OCI-LY1 (cell line): Measurements from ENCODE around the gene PNPLA5.

Experiments
- H2AFZ ChIP-seq: fragments of 200-600 bp; sonication (generic), shearing (Covaris generic); 2 replicates; pipeline ENCODE4 v1.6.0; 2014; ENCODE audit warnings: antibody characterized with exemption, mild to moderate bottlenecking, low read length
- H3F3A ChIP-seq: fragments of 200-600 bp; sonication (generic), shearing (Covaris generic); 2 replicates; pipeline ENCODE4 v1.6.0; 2014; ENCODE audit warnings: mild to moderate bottlenecking, antibody characterized with exemption, low read length, moderate library complexity; ENCODE audit not compliant: insufficient read depth
- H3K27ac ChIP-seq: fragments of 200-600 bp; sonication (generic); 2 replicates; pipeline ENCODE4 v1.5.1; 2014; ENCODE audit warnings: low read length, mixed run types, mild to moderate bottlenecking, low read depth; ENCODE audit not compliant: poor library complexity, severe bottlenecking
- H3K27me3 ChIP-seq: fragments of 200-600 bp; sonication (generic); 2 replicates; pipeline ENCODE4 v1.6.0; 2014; ENCODE audit warnings: antibody characterized with exemption, mild to moderate bottlenecking, low read length, moderate library complexity; ENCODE audit not compliant: insufficient read depth
- H3K36me3 ChIP-seq: fragments of 200-600 bp; sonication (generic); 2 replicates; pipeline ENCODE4 v1.6.1; 2014; ENCODE audit warnings: mild to moderate bottlenecking, antibody characterized with exemption, low read length, moderate library complexity, mixed read lengths; ENCODE audit not compliant: insufficient read depth
- H3K4me1 ChIP-seq: fragments of 200-600 bp; sonication (generic); 2 replicates; pipeline ENCODE4 v1.5.1; 2014; ENCODE audit warnings: mild to moderate bottlenecking, low read length, moderate library complexity; ENCODE audit not compliant: insufficient read depth, severe bottlenecking
- H3K4me2 ChIP-seq: fragments of 200-600 bp; sonication (generic), shearing (Covaris generic); 2 replicates; pipeline ENCODE4 v1.6.1; 2014; ENCODE audit warnings: low read length
- H3K4me3 ChIP-seq: fragments of 200-600 bp; sonication (generic); 2 replicates; pipeline ENCODE4 v1.5.1; 2014; ENCODE audit warnings: low read length, low read depth, mild to moderate bottlenecking, mixed read lengths; ENCODE audit not compliant: poor library complexity, severe bottlenecking
- H3K79me2 ChIP-seq: fragments of 200-600 bp; shearing (Covaris generic); 2 replicates; pipeline ENCODE4 v1.6.1; 2016; ENCODE audit warnings: mixed run types, low read length, mixed read lengths; ENCODE audit not compliant: insufficient read depth
- H3K9ac ChIP-seq: fragments of 200-600 bp; sonication (generic), shearing (Covaris generic); 2 replicates; pipeline ENCODE4 v1.6.1; 2014; ENCODE audit warnings: mild to moderate bottlenecking, low read length, mixed read lengths
- H3K9me2 ChIP-seq: fragments of 200-600 bp; sonication (generic), shearing (Covaris generic); 2 replicates; pipeline ENCODE4 v1.6.1; 2014; ENCODE audit warnings: low read depth, mild to moderate bottlenecking, low read length, mixed read lengths
- H3K9me3 ChIP-seq: fragments of 200-600 bp; shearing (Covaris generic); 2 replicates; pipeline ENCODE4 v1.6.1; 2014; ENCODE audit warnings: low read length, mixed read lengths
- H4K20me1 ChIP-seq: fragments of 200-600 bp; sonication (generic), shearing (Covaris generic); 2 replicates; pipeline ENCODE4 v1.6.0; 2016; ENCODE audit warnings: mild to moderate bottlenecking, low read length; ENCODE audit not compliant: insufficient read depth
- EZH2 ChIP-seq: fragments of 200-600 bp; sonication (generic), shearing (Covaris generic); IDR thresholded peaks from 2 replicates; pipeline ENCODE4 v1.8.0; 2017; ENCODE audit warnings: borderline replicate concordance, mixed run types, mild to moderate bottlenecking, antibody characterized with exemption, low read length, moderate library complexity, mixed read lengths
- TF ChIP-seq, protein P1 (sequence below): fragments of 200-600 bp; sonication (generic), shearing (Covaris generic); IDR thresholded peaks from 2 replicates; pipeline ENCODE4 v1.5.1; 2017; ENCODE audit warnings: mild to moderate bottlenecking, antibody characterized with exemption, low read length, moderate library complexity, mixed read lengths

PNPLA5 gene

DNA sequence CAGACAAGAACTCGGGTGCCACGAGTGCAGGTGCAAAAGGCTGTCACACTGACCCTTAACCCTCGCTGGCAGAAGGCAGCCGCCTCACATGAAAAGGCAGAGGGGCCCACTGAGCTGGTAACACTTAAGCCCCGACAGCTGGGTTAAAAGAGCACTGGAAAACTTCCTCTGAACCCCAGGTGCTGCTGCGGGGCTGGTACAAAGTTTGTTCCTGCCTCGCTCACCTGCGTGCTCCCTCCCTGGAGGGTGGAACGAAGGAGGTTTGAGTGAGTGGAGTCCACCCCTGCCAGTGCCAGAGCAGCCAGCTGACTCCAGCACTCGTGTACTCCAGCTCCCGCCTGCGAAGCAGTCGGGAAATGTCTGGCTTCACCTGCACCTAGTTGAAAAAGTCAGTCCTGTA lies 42.1 kb downstream of the PNPLA5 start:
- Histone ChIP-seq H3K27me3 (peaks cover 3% of the 10 kb centered on the region; the same call in 1 of the 2 replicates), H3K4me2 (no peak overlapping the region), H3K9me2 (no peaks in the 10 kb centered on the region)

DNA sequence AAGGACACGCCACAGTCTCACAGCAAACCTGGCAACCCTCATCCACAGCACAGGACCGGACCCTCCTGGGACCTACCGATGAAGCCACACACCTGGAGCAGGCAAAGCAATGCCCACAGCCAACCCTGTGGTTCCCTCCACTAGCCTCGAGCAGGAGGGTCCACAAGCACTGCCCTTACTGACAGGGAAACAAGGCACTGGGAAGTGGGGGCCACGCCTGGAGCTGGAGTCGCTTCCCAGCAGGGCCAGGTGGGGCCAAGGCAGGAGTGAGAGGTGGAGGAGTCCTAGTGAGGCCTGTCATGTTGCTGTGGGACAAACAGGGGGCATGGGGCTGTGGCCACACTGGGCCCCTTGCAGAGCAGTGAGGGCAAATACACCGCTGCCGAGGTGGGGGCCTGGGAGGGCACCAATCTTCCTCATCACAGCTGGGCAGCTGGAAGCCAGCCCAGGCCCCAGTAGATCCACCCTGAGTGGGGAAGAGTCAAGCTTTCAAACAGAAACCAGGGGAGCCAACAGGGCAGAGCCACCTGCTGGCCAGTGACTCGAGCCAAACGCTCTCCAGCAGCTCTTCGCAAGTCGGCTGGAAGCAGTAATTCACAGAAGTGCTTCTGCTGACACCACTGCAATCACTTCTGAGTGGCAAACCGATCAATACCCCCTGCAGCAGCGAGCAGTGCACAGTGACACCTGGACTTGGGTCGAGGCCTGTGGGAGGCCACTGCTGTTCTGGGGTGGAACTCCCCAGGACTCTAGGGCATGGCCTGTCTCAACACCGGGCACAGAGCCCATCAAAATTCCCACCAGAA lies 43.2 kb downstream of the PNPLA5 start:
- H3K27ac ChIP-seq = no peak overlapping the region

More for the DNA sequence above, 42.1 kb downstream of the PNPLA5 start:
- Histone ChIP-seq H3K9me3 (no peaks in the 10 kb centered on the region), H3F3A (no peaks in the 10 kb centered on the region), H3K4me1 (no peaks in the 10 kb centered on the region), H3K9ac (no peak overlapping the region), H4K20me1 (no peaks in the 10 kb centered on the region), H3K4me3 (no peak overlapping the region), H2AFZ (no peak overlapping the region), H3K79me2 (no peaks in the 10 kb centered on the region), H3K36me3 (no peaks in the 10 kb centered on the region), H3K27ac (no peak overlapping the region)
- TF ChIP-seq, protein P1, sequence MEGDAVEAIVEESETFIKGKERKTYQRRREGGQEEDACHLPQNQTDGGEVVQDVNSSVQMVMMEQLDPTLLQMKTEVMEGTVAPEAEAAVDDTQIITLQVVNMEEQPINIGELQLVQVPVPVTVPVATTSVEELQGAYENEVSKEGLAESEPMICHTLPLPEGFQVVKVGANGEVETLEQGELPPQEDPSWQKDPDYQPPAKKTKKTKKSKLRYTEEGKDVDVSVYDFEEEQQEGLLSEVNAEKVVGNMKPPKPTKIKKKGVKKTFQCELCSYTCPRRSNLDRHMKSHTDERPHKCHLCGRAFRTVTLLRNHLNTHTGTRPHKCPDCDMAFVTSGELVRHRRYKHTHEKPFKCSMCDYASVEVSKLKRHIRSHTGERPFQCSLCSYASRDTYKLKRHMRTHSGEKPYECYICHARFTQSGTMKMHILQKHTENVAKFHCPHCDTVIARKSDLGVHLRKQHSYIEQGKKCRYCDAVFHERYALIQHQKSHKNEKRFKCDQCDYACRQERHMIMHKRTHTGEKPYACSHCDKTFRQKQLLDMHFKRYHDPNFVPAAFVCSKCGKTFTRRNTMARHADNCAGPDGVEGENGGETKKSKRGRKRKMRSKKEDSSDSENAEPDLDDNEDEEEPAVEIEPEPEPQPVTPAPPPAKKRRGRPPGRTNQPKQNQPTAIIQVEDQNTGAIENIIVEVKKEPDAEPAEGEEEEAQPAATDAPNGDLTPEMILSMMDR = no peak
- no peak for TF ChIP-seq EZH2

DNA sequence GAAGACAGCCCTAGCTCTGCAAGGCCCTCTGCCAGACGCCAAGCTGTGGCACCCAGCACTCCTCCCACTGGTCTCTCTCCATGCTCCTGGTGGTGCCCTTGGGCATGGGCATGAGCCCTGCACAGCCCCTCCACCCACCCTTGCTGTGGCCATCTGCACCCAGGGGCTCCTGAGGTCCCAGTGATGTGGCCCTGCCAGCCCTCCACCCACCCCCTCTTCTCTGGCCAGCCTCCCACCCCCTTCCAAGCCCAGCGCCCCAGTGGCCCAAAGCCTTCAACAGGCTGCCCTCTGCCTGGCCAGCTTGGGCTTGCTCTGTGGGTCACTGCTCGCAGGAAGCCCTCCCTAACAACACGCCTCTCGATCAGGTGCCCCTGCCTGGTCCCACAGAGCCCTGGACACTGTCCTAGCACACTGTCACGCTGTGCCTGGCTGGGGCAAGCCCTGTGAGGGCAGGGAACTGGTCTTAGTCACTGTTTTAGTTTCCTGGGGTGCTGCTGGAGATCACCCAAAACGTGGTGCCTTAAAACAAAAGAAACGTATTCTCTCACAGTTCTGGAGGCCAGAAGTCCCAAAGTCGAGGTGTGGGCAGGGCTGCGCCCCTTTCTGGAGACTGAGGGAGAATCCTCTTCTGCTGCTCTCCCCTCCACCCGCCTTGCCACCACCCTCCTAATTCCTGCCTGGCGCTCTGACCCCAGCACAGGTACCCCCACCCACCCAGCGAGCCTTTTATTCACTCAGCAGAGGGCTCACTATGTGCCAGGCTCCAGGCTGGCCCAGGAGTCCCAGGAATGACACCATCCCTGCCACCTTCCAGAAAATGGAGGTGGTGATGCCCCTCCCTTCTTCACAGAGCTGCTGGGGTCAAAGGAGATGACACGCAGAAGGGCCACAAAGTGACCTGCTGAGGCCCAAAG lies 44.2 kb downstream of the PNPLA5 start:
- Histone ChIP-seq H3K9me3 (no peaks in the 10 kb centered on the region), H3K36me3 (no peaks in the 10 kb centered on the region)

More for the DNA sequence above, 43.2 kb downstream of the PNPLA5 start:
- H3K9me2 ChIP-seq = no peaks in the 10 kb centered on the region
- TF ChIP-seq, protein P1 = no peak
- no peak for TF ChIP-seq EZH2
- H3K9ac ChIP-seq = no peak overlapping the region
- no peak overlapping the region for H3K4me2 ChIP-seq
- H3K27me3 ChIP-seq = peaks cover 3% of the 10 kb centered on the region; the same call in 1 of the 2 replicates
- H2AFZ ChIP-seq = no peak overlapping the region
- no peaks in the 10 kb centered on the region for H3K79me2 ChIP-seq
- no peaks in the 10 kb centered on the region for H3K4me1 ChIP-seq
- H4K20me1 ChIP-seq = no peaks in the 10 kb centered on the region
- H3K9me3 ChIP-seq = no peaks in the 10 kb centered on the region
- no peaks in the 10 kb centered on the region for H3F3A ChIP-seq
- H3K4me3 ChIP-seq = no peak overlapping the region
- H3K36me3 ChIP-seq = no peaks in the 10 kb centered on the region

More for the DNA sequence above, 44.2 kb downstream of the PNPLA5 start:
- no peak for TF ChIP-seq EZH2
- TF ChIP-seq, protein P1 = no peak
- no peaks in the 10 kb centered on the region for H3K79me2 ChIP-seq
- H3F3A ChIP-seq = no peaks in the 10 kb centered on the region
- no peaks in the 10 kb centered on the region for H3K4me1 ChIP-seq
- no peak overlapping the region for H3K4me2 ChIP-seq
- no peaks in the 10 kb centered on the region for H4K20me1 ChIP-seq
- no peak overlapping the region for H3K27ac ChIP-seq
- no peak overlapping the region for H2AFZ ChIP-seq
- no peak overlapping the region for H3K4me3 ChIP-seq
- H3K27me3 ChIP-seq = peaks cover 4% of the 10 kb centered on the region; the same call in 1 of the 2 replicates
- H3K9me2 ChIP-seq = no peaks in the 10 kb centered on the region
- no peak overlapping the region for H3K9ac ChIP-seq
